ENCODE measurements around the gene SCN3B. TPM values are rescaled to one million over a fixed set of nuclear protein-coding genes. Genes with fewer than 3 reads are reported as not detected.

Gene SCN3B
- total RNA-seq, 1 experiment from 2014 or later: 0.79 TPM

- no peak for DNase-seq (ENCODE audit: low spot score)
- Mint-ChIP-seq H3K27ac (no peak overlapping the region), H3K4me1 (no peaks in the 10 kb centered on the region), H3K27me3 (ENCODE audit: low read depth) (no peaks in the 10 kb centered on the region), H3K9me3 (no peaks in the 10 kb centered on the region), H3K4me3 (no peak overlapping the region), H3K36me3 (no peaks in the 10 kb centered on the region)
- TF ChIP-seq E2F1 (CRISPR knock-in tag; IDR thresholded peaks at IDR 0.05) (no peak), ATF6 (CRISPR knock-in tag; IDR thresholded peaks at IDR 0.05) (no peak)
- ChIA-PET POLR2A (no interaction called here), CTCF (no interaction called here)
- no peak for ATAC-seq
These were observed 38.5 kb upstream of the SCN3B start for GRCh38 chr11:123692961-123693360.

- no peak overlapping the region for H3K4me3 Mint-ChIP-seq
- DNase-seq (ENCODE audit: low spot score): no peak
- H3K27ac Mint-ChIP-seq: no peak overlapping the region
- no peaks in the 10 kb centered on the region for H3K27me3 Mint-ChIP-seq (ENCODE audit: low read depth)
- ChIA-PET POLR2A (interaction anchor here (0.6 kb wide), 1 partner anchor 11 kb away, joined by 6 read pairs; no protein-coding TSS in a partner anchor), CTCF (interaction anchor here (1.7 to 1.8 kb wide), 2 partner anchors 17 to 50 kb away, joined by 4 to 5 read pairs; no protein-coding TSS in a partner anchor)
- no peaks in the 10 kb centered on the region for H3K4me1 Mint-ChIP-seq
- no peaks in the 10 kb centered on the region for H3K36me3 Mint-ChIP-seq
- ATAC-seq: no peak
- no peaks in the 10 kb centered on the region for H3K9me3 Mint-ChIP-seq
- no peak for TF ChIP-seq ERG (CRISPR knock-in tag; IDR thresholded peaks at IDR 0.05)
- no peak for TF ChIP-seq TEAD4 (CRISPR knock-in tag; IDR thresholded peaks at IDR 0.05)
- TF ChIP-seq OVOL2 (CRISPR knock-in tag; IDR thresholded peaks at IDR 0.05; ENCODE audit: borderline replicate concordance): no peak
- TF ChIP-seq STAT6 (CRISPR knock-in tag; conservative IDR thresholded peaks at IDR 0.05; ENCODE audit: low read depth): no peak
- no peak for TF ChIP-seq ATF6 (CRISPR knock-in tag; IDR thresholded peaks at IDR 0.05)
These were observed 36.1 kb upstream of the SCN3B start for GRCh38 chr11:123690485-123690884.

GRCh38 chr11:123684601-123685000 is 30.2 kb upstream of the SCN3B start:
- Mint-ChIP-seq H3K9me3 (no peaks in the 10 kb centered on the region), H3K27me3 (ENCODE audit: low read depth) (no peaks in the 10 kb centered on the region), H3K4me1 (peaks cover 8% of the 10 kb centered on the region), H3K27ac (no peak overlapping the region), H3K36me3 (no peaks in the 10 kb centered on the region), H3K4me3 (no peak overlapping the region)
- POLR2A ChIA-PET: no interaction called here
- CTCF ChIA-PET: interaction anchor here (1.4 kb wide), 1 partner anchor 13 kb away, joined by 3 read pairs; no protein-coding TSS in a partner anchor
- no peak for DNase-seq (ENCODE audit: low spot score)
- no peak for ATAC-seq
- no peak for TF ChIP-seq HMGXB4 (CRISPR knock-in tag; IDR thresholded peaks at IDR 0.05)
- TF ChIP-seq SP1 (CRISPR knock-in tag; conservative IDR thresholded peaks at IDR 0.05): no peak
- TF ChIP-seq JUN (CRISPR knock-in tag; IDR thresholded peaks at IDR 0.05): no peak
- no peak for TF ChIP-seq PRDM15 (CRISPR knock-in tag; IDR thresholded peaks at IDR 0.05)
- no peak for TF ChIP-seq ZNF396 (CRISPR knock-in tag; IDR thresholded peaks at IDR 0.05; ENCODE audit: borderline replicate concordance)
- no peak for TF ChIP-seq ETV6 (CRISPR knock-in tag; IDR thresholded peaks at IDR 0.05)
- TF ChIP-seq ZSCAN18 (CRISPR knock-in tag; IDR thresholded peaks at IDR 0.05): no peak
- no peak for TF ChIP-seq HMGA2 (CRISPR knock-in tag; IDR thresholded peaks at IDR 0.05)
- no peak for TF ChIP-seq FOXJ3 (CRISPR knock-in tag; IDR thresholded peaks at IDR 0.05; ENCODE audit: borderline replicate concordance)
